K562 (cell line): Measurements from ENCODE around the gene FMO1. TPM values are rescaled to one million over a fixed set of nuclear protein-coding genes. Genes with fewer than 3 reads are reported as not detected.

ENCODE experiments used
- ATAC-seq: fragments of 200-7000 bp; cut with Tn5 transposase; 3 replicates; pipeline ENCODE4 v1.9.1; 2020; ENCODE audit warnings: moderate library complexity
- BruUV-seq: library from RNA; stranded (reverse); fragments of 400-500 nt; replicated peaks from 2 replicates; lab custom pipeline; 2021; lab: Mats Ljungman, UMichigan
- CTCF ChIA-PET: fragments of 300-600 bp; formaldehyde crosslinking; extraction: SDS; loops from one replicate; lab custom pipeline; 2021; ENCODE audit warnings: low intra/inter-chr PET ratio; lab: Yijun Ruan, JAX
- POLR2A ChIA-PET: fragments of 300-600, 350-650 bp; sonication (Branson Sonifier 250); formaldehyde crosslinking; extraction: SDS; loops from one replicate; lab custom pipeline; 2021; ENCODE audit warnings: antibody characterized with exemption, inconsistent platforms; lab: Yijun Ruan, JAX
- DNase-seq, 4 experiments: peaks; one replicate each; pipeline versions ENCODE4 v3.0.0 to v3.0.0-alpha.2; 2011 to 2018; ENCODE audit warnings: low spot score in 3 of 4, mixed read lengths in 3 of 4; ENCODE audit errors: extremely low read depth in 1 of 4
- FAIRE-seq: peaks from 2 replicates; lab custom pipeline; 2011; peaks lifted over from hg19 to GRCh38; lab: Jason Lieb, UNC
- H2AFZ ChIP-seq: 2 replicates; pipeline ENCODE4 v1.6.0; 2011; ENCODE audit warnings: low read depth, low read length, control low read depth, inconsistent platforms
- H3K27ac ChIP-seq: fragments of 200-600 bp; 3 replicates; pipeline ENCODE4 v1.8.0; 2011; ENCODE audit warnings: low read depth, mild to moderate bottlenecking, control low read depth, inconsistent platforms, low read length, moderate library complexity, mixed read lengths; ENCODE audit errors: extremely low read depth
- H3K27me3 ChIP-seq, 2 experiments: fragments of 300-600 bp in 1 of 2; 2 replicates in 1 of 2; 3 replicates in 1 of 2; pipeline versions ENCODE4 v1.6.0 to v1.8.0; 2011; ENCODE audit warnings: inconsistent platforms in 2 of 2, low read length in 2 of 2, mild to moderate bottlenecking in 1 of 2, mixed read lengths in 1 of 2, moderate library complexity in 1 of 2; ENCODE audit not compliant: control insufficient read depth in 2 of 2, insufficient read depth in 2 of 2
- H3K36me3 ChIP-seq: fragments of 300-600 bp; 3 replicates; pipeline ENCODE4 v1.8.0; 2011; ENCODE audit warnings: mild to moderate bottlenecking, low read length, inconsistent platforms; ENCODE audit not compliant: control insufficient read depth, insufficient read depth
- H3K4me1 ChIP-seq, 2 experiments: fragments of 200-600 bp in 1 of 2; replicated peaks in 1 of 2; 2 replicates in 1 of 2; 3 replicates in 1 of 2; pipeline versions ENCODE4 v1.5.1 to v1.8.0; 2011; ENCODE audit warnings: inconsistent platforms in 2 of 2, low read length in 2 of 2, mild to moderate bottlenecking in 1 of 2, mixed read lengths in 1 of 2, moderate library complexity in 1 of 2; ENCODE audit not compliant: control insufficient read depth in 2 of 2, insufficient read depth in 2 of 2
- H3K4me2 ChIP-seq: 2 replicates; pipeline ENCODE4 v1.6.1; 2011; ENCODE audit warnings: low read length, control low read depth, inconsistent platforms, mixed read lengths; ENCODE audit not compliant: insufficient read depth
- H3K4me3 ChIP-seq: fragments of 200-600 bp; sonication (generic), shearing (Covaris generic); 2 replicates; pipeline ENCODE4 v1.5.1; 2016; ENCODE audit warnings: control low read depth, inconsistent platforms
- H3K79me2 ChIP-seq: fragments of 200-600 bp; 3 replicates; pipeline ENCODE4 v1.8.0; 2011; ENCODE audit warnings: low read length, inconsistent platforms; ENCODE audit not compliant: control insufficient read depth, insufficient read depth
- H3K9ac ChIP-seq, 2 experiments: 2 replicates each; pipeline versions ENCODE4 v1.6.0 to v1.6.1; 2011; ENCODE audit warnings: low read depth in 2 of 2, low read length in 2 of 2, control low read depth in 1 of 2, inconsistent platforms in 1 of 2, mild to moderate bottlenecking in 1 of 2, mixed read lengths in 1 of 2; ENCODE audit not compliant: insufficient read depth in 1 of 2
- H3K9me1 ChIP-seq: one replicate; pipeline ENCODE4 v1.6.0; 2011; ENCODE audit warnings: inconsistent platforms, mild to moderate bottlenecking, low read length, moderate library complexity; ENCODE audit not compliant: control insufficient read depth, insufficient read depth
- H3K9me3 ChIP-seq: replicated peaks from 2 replicates; pipeline ENCODE4 v1.5.1; 2011; ENCODE audit warnings: low read depth, low read length, inconsistent platforms; ENCODE audit not compliant: control insufficient read depth, insufficient read depth
- H4K20me1 ChIP-seq: replicated peaks from 2 replicates; pipeline ENCODE4 v1.6.1; 2011; ENCODE audit warnings: low read length, inconsistent platforms, mixed read lengths; ENCODE audit not compliant: control insufficient read depth, insufficient read depth
- DMBX1 ChIP-seq: fragments of 250-450 bp; sonication (Bioruptor Pico); IDR thresholded peaks from 2 replicates; pipeline ENCODE4 v1.8.0; 2022; ENCODE audit warnings: inconsistent platforms, mild to moderate bottlenecking, moderate library complexity, borderline replicate concordance
- FOXK1 ChIP-seq: sonication (generic); formaldehyde crosslinking; IDR thresholded peaks from 2 replicates; pipeline ENCODE4 v1.8.0; 2022; ENCODE audit warnings: missing genetic modification reagents, mild to moderate bottlenecking, borderline replicate concordance
- FOXK2 ChIP-seq, 2 experiments: fragments of 450-650 bp; IDR thresholded peaks in 1 of 2; conservative IDR thresholded peaks in 1 of 2; 2 replicates each; pipeline ENCODE4 v1.6.1; 2016; ENCODE audit warnings: low read depth in 2 of 2, mild to moderate bottlenecking in 1 of 2
- HSF4 ChIP-seq: fragments of 250-450 bp; sonication (Bioruptor Pico); IDR thresholded peaks from 2 replicates; pipeline ENCODE4 v2.1.2; 2022; ENCODE audit warnings: mild to moderate bottlenecking, moderate library complexity, borderline replicate concordance
- MCM5 ChIP-seq: fragments of 450-650 bp; IDR thresholded peaks from 2 replicates; pipeline ENCODE4 v1.6.1; 2016; ENCODE audit warnings: low read depth
- MTF1 ChIP-seq: fragments of 250-450 bp; sonication (Bioruptor Pico); IDR thresholded peaks from 2 replicates; pipeline ENCODE4 v1.9.0; 2021; ENCODE audit warnings: moderate library complexity, mild to moderate bottlenecking, inconsistent platforms, borderline replicate concordance
- POLR2AphosphoS2 ChIP-seq: IDR thresholded peaks from 2 replicates; pipeline ENCODE4 v1.6.1; 2012; ENCODE audit warnings: low read length, improper control_type of control experiment
- PTBP1 ChIP-seq: fragments of 200-400 bp; formaldehyde crosslinking; IDR thresholded peaks from 2 replicates; pipeline ENCODE4 v1.6.1; 2017; ENCODE audit warnings: low read depth, low read length
- SNRNP70 ChIP-seq: fragments of 200-400 bp; formaldehyde crosslinking; optimal IDR thresholded peaks from 2 replicates; pipeline ENCODE3; 2017; ENCODE audit warnings: low read depth, low read length
- SREBF1 ChIP-seq: fragments of 150-350 bp; IDR thresholded peaks from 2 replicates; pipeline ENCODE4 v1.6.1; 2014; ENCODE audit warnings: antibody characterized with exemption, low read depth, low read length, borderline replicate concordance
- ZNF184 ChIP-seq: sonication (generic); formaldehyde crosslinking; IDR thresholded peaks from 2 replicates; pipeline ENCODE4 v1.5.0; 2020; ENCODE audit warnings: missing genetic modification reagents
- ZNF232 ChIP-seq: sonication (generic); formaldehyde crosslinking; IDR thresholded peaks from 2 replicates; pipeline ENCODE4 v1.8.0; 2022; ENCODE audit warnings: mild to moderate bottlenecking, missing genetic modification reagents
- ZZZ3 ChIP-seq: fragments of 450-650 bp; IDR thresholded peaks from 2 replicates; pipeline ENCODE4 v1.6.1; 2016; ENCODE audit warnings: antibody characterized with exemption, mild to moderate bottlenecking, moderate library complexity
- WGBS: fragments of 100-300 bp; shearing (Covaris generic); methylation state at CpG from one replicate; pipeline ENCODE4 v1.1.6; 2016; ENCODE audit warnings: low coverage, mixed read lengths; ENCODE audit not compliant: insufficient coverage; ENCODE audit errors: missing lambda C conversion rate; 5-methylcytosine and 5-hydroxymethylcytosine counted together
- in situ Hi-C: fragments of 300-500 bp; cut with MboI; formaldehyde crosslinking; loops from 4 replicates; pipeline ENCODE4 v1.15.0; 2018; ENCODE audit warnings: inconsistent platforms, mixed read lengths
- intact Hi-C: fragments of 100-400 bp; cut with micrococcal nuclease; formaldehyde crosslinking; loops from 2 replicates; pipeline ENCODE4 v1.14.2; 2022
- polyA plus RNA-seq, 8 experiments: library from polyadenylated mRNA; depleted of rRNA in 4 of 8; stranded (reverse) in 5 of 8; unstranded in 3 of 8; fragments of >200 nt; fragmentation: Nextera tagmentation in 2 of 8; fragmentation: Illumina TruSeq in 1 of 8; extraction: Ambion mirVana in 2 of 8; extraction: Trizol in 1 of 8; gene quantifications; 2 replicates each; pipeline versions ENCODE4 v1.2.1 to v1.2.3, GENCODE V29; 2011 to 2014; ENCODE audit warnings: inconsistent platforms in 1 of 8, missing spikeins in 1 of 8
- total RNA-seq, 7 experiments: library from RNA; depleted of rRNA in 6 of 7; stranded (reverse); fragments of >200 nt in 6 of 7; fragmentation: Illumina TruSeq in 2 of 7; extraction: Trizol in 2 of 7; gene quantifications; 2 replicates each; pipeline versions ENCODE4 v1.2.1 to v1.2.3, GENCODE V29; 2011 to 2021; ENCODE audit warnings: low replicate concordance in 1 of 7
- TF ChIP-seq, protein P1 (sequence below), 2 experiments: fragments of 450-650 bp in 1 of 2; sonication (generic) in 1 of 2; formaldehyde crosslinking; conservative IDR thresholded peaks; 2 replicates each; pipeline versions ENCODE4 v1.4.0 to v1.8.1; 2020 to 2022; ENCODE audit warnings: mild to moderate bottlenecking in 1 of 2, missing genetic modification reagents in 1 of 2
- TF ChIP-seq, protein P2 (sequence below): fragments of 450-650 bp; IDR thresholded peaks from 2 replicates; pipeline ENCODE4 v1.6.1; 2014; ENCODE audit warnings: low read depth, mild to moderate bottlenecking, moderate library complexity, borderline replicate concordance
- TF ChIP-seq, protein P3 (sequence below): sonication (generic); IDR thresholded peaks from 2 replicates; pipeline ENCODE4 v1.6.1; 2016

Gene FMO1
- total and polyA plus RNA-seq, 9 of the 15 experiments (the other 6 are each of a cell fraction or from before 2014, with no cell fraction given): not detected

DNA sequence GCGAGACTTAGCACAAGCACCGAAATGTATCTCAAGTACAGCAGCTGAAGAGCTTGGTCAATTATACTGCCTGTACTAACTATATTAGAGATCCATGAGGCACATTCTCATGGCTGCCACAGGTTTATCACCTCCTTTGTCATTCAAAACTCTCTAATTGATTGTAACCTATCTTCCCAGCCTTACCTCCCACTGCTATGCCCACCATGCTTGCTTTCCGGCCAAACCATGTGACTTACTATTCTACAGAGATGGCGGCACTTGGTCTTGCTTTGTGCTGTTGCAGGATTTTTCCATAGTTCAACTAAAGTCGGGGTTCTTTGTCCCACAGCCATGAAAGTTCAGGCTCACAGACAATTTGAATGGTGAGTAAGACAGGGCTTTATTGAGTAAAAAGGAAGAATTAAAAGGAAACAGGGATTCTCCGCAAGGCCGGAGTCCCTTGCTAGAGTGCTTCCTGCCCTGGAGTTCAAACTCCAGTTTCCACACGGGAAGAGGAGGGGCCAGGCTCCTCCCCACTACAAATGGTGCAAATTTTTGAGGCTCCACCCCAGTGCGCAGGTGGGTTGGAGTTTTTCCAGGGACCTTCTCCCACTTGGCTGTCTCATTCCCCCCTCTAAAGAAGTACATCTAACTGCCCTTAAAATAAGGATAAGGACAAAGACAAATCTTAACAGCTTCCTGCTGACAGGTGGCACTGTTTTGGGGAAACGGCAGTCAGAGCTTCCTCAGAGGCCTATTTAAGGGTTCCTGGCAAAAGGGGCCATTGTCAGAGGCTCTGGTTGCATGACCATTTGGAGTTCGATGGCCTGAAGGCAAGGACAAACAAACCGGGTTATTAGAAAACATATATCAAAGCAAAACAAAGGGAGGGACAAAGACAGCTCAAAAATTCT lies 34.5 kb upstream of the FMO1 start (continued):
- TF ChIP-seq PTBP1 (no peak), MCM5 (no peak), POLR2AphosphoS2 (no peak), SNRNP70 (no peak), MTF1 (CRISPR knock-in tag) (no peak), FOXK1 (CRISPR knock-in tag) (no peak)
- TF ChIP-seq, protein P1, sequence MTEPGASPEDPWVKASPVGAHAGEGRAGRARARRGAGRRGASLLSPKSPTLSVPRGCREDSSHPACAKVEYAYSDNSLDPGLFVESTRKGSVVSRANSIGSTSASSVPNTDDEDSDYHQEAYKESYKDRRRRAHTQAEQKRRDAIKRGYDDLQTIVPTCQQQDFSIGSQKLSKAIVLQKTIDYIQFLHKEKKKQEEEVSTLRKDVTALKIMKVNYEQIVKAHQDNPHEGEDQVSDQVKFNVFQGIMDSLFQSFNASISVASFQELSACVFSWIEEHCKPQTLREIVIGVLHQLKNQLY (CRISPR knock-in tag; conservative IDR thresholded peaks at IDR 0.05): no peak
- TF ChIP-seq, all 486 proteins: peak for 0

DNA sequence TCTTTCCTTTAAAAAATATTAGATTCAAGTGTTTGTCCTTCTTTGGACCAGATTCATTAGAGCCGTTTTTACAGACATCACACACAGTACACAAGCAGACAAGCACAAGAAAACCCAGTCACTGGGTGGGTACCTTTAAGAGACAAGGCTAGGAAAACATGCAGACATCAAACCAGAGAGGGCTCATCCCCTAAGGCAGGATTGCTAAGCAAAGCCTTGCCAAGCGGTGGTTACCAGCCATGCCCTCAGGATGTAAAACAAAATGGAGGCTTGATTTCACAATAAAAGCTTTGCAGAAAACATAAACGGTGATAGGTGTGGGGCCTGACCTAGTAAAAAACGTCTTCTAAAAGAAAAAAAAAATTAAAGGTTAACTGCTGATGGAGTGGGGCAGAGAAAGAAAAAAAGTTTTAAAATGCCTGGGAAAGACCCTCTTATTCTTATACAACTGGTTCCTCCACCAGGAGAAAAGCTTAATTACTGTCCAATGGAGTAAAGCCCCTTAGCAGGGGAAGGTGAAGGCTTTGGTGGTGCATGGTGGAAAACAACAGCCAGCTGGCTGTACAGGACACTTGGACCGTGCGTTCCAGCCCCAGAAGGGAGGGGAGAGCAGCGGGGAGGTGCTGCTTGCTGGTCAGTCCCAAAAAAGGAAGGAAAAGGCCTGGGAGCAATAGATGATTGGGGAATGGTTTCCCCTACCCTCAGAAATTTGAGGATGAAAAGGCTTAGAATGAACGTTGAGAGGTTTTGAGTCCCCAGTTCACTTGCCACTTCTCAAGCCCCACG lies 30.4 kb upstream of the FMO1 start:
- Histone ChIP-seq H3K27me3 (no peaks in the 10 kb centered on the region), H3K4me1 (no peaks in the 10 kb centered on the region), H4K20me1 (no peaks in the 10 kb centered on the region), H3K27ac (no peak overlapping the region), H3K4me2 (no peak overlapping the region), H3K9me1 (no peaks in the 10 kb centered on the region), H3K79me2 (no peaks in the 10 kb centered on the region), H2AFZ (no peak overlapping the region), H3K4me3 (no peak overlapping the region), H3K9ac (no peak overlapping the region), H3K9me3 (no peaks in the 10 kb centered on the region), H3K36me3 (no peaks in the 10 kb centered on the region)
- DNase-seq: no peak
- 0% methylated on average over 9 of the region's 9 CpGs for WGBS
- ChIA-PET POLR2A (interaction anchor here (0.7 kb wide), 1 partner anchor 19 kb away, joined by 3 read pairs; no protein-coding TSS in a partner anchor), CTCF (no interaction called here)
- no peak for FAIRE-seq
- in situ Hi-C loops (no loop called here), intact Hi-C loops (no loop called here)
- ATAC-seq: no peak
- BruUV-seq: no TSS peak
- TF ChIP-seq FOXK2 (conservative IDR thresholded peaks at IDR 0.05 in 1 of 2, IDR thresholded peaks at IDR 0.05 in 1 of 2; ENCODE audit: low read depth in 2 of 2) (no peak), ZNF184 (no peak), HSF4 (CRISPR knock-in tag) (no peak), SREBF1 (no peak), ZNF232 (CRISPR knock-in tag) (no peak), ZZZ3 (no peak), DMBX1 (CRISPR knock-in tag) (no peak)
- TF ChIP-seq, protein P2, sequence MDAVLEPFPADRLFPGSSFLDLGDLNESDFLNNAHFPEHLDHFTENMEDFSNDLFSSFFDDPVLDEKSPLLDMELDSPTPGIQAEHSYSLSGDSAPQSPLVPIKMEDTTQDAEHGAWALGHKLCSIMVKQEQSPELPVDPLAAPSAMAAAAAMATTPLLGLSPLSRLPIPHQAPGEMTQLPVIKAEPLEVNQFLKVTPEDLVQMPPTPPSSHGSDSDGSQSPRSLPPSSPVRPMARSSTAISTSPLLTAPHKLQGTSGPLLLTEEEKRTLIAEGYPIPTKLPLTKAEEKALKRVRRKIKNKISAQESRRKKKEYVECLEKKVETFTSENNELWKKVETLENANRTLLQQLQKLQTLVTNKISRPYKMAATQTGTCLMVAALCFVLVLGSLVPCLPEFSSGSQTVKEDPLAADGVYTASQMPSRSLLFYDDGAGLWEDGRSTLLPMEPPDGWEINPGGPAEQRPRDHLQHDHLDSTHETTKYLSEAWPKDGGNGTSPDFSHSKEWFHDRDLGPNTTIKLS: no peak
- TF ChIP-seq, protein P3, sequence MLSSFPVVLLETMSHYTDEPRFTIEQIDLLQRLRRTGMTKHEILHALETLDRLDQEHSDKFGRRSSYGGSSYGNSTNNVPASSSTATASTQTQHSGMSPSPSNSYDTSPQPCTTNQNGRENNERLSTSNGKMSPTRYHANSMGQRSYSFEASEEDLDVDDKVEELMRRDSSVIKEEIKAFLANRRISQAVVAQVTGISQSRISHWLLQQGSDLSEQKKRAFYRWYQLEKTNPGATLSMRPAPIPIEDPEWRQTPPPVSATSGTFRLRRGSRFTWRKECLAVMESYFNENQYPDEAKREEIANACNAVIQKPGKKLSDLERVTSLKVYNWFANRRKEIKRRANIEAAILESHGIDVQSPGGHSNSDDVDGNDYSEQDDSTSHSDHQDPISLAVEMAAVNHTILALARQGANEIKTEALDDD: no peak
